Heart right ventricle (tissue), 16 donors: ENCODE measurements around the gene VSX1. TPM values are rescaled to one million over a fixed set of nuclear protein-coding genes. Genes with fewer than 3 reads are reported as not detected.

Experiments
- ATAC-seq, 8 donors: fragments of 200-7000 bp; cut with Tn5 transposase; one replicate each; pipeline ENCODE4 v1.9.1; 2020; ENCODE audit warnings: mild to moderate bottlenecking in 8 of 8, moderate library complexity in 8 of 8, moderate number of reproducible peaks in 1 of 8
- DNase-seq, 2 donors: peaks; one replicate each; pipeline ENCODE4 v3.0.0-alpha.2; 2020
- H3K27ac ChIP-seq, 10 donors: fragments of 200-600 bp; sonication (generic) in 2 of 10; one replicate each; pipeline versions ENCODE4 v1.5.0 to v1.8.0; 2020 to 2022; ENCODE audit warnings: mild to moderate bottlenecking in 3 of 10
- H3K27me3 ChIP-seq, 7 donors: fragments of 200-600 bp; one replicate each; pipeline ENCODE4 v1.8.0; 2021 to 2022; ENCODE audit warnings: mild to moderate bottlenecking in 2 of 7
- H3K36me3 ChIP-seq, 9 donors: fragments of 200-600 bp; sonication (generic) in 1 of 9; one replicate each; pipeline versions ENCODE4 v1.5.0 to v1.8.0; 2020 to 2022; ENCODE audit warnings: mild to moderate bottlenecking in 2 of 9
- H3K4me1 ChIP-seq, 9 donors: fragments of 200-600 bp; sonication (generic) in 1 of 9; one replicate each; pipeline versions ENCODE4 v1.5.0 to v1.8.0; 2020 to 2022; ENCODE audit warnings: mild to moderate bottlenecking in 4 of 9
- H3K4me3 ChIP-seq, 10 donors: fragments of 200-600 bp; sonication (generic) in 2 of 10; one replicate each; pipeline versions ENCODE4 v1.5.0 to v1.8.0; 2020 to 2022; ENCODE audit warnings: mild to moderate bottlenecking in 7 of 10, moderate library complexity in 2 of 10
- H3K9me3 ChIP-seq, 11 donors: fragments of 200-600 bp in 10 of 11; sonication (generic) in 2 of 11; one replicate each; pipeline versions ENCODE4 v1.5.0 to v1.8.0; 2013 to 2022; ENCODE audit warnings: mild to moderate bottlenecking in 2 of 11, control low read depth in 1 of 11, moderate library complexity in 1 of 11
- CTCF ChIP-seq, 9 donors: fragments of 200-600 bp; sonication (generic) in 2 of 9; IDR thresholded peaks; one replicate each; pipeline versions ENCODE4 v1.5.0 to v1.8.0; 2021 to 2022; ENCODE audit warnings: antibody characterized with exemption in 9 of 9, mild to moderate bottlenecking in 5 of 9, moderate library complexity in 1 of 9
- WGBS, 2 donors: extraction: QIAGEN DNeasy Blood & Tissue Kit; methylation state at CpG; one replicate each; pipeline ENCODE4 v1.1.7; 2013; ENCODE audit warnings: inconsistent platforms in 1 of 2; 5-methylcytosine and 5-hydroxymethylcytosine counted together
- intact Hi-C, 10 donors: fragments of 100-400 bp; cut with DNase I; formaldehyde crosslinking; loops; one replicate each; pipeline versions ENCODE4 v1.11.1 to v1.14.2; 2022
- polyA plus RNA-seq, 2 donors: library from polyadenylated mRNA; stranded (reverse); fragments of 200-250 nt; gene quantifications; one replicate each; pipeline ENCODE4 v1.2.3, GENCODE V29; 2013
- total RNA-seq, 10 donors: library from RNA; stranded (reverse); fragmentation: NEBNext Ultra II Directional in 3 of 10; extraction: Animal tissue kit (Norgen Biotek cat#: 25700) in 3 of 10; gene quantifications; one replicate each; pipeline versions ENCODE4 v1.2.1 to v1.2.4, GENCODE V29; 2021 to 2023
- donor health status: Arrhythmogenic right ventricular cardiomyopathy.
- donor health status: ischemic (EF 13 %, LVEDD 7.1; RV severe dilation, severe dysfunction).
- donor health status: healthy with polysubstance abuse.
- donor health status: DM: no; HTN: yes; CAD: no.
- donor health status: DM: no; HTN: no; CAD: no.
- donor health status: ischemic (EF 25% LVEDD 6.9; RV normal size, moderate dysfunction).
- donor health status: ischemic (EF 25% LVEDD 5.7; RV mildly dilated, moderate dysfunction).
- donor health status: healthy.
- donor health status: DM: yes; HTN: yes; CAD: no.
- donor health status: Ischemic cardiomyopathy.
- donor health status: ischemic (EF 35%, LVEDD 5.7; RV mildly dilated, moderate dysfunction).
- donor health status: nonischemic (EF 11% LVEDD 7.7; RV severe dilation, severe dysfunction).
- donor health status: DM: yes; HTN: yes; CAD: no.
- donor health status: PGD.
- donor health status: ischemic (EF 29% LVEDD 5.4; RV normal size, mild dysfunction).
- donor health status: nonischemic (EF 23%, LVEDD 6.1; RV moderate dilation, normal function).

VSX1 gene
- total and polyA plus RNA-seq, 12 donors = 0.16 to 0.79 (median 0.34) TPM; not detected in 2

- Histone ChIP-seq H3K36me3 (no peaks in the 10 kb centered on the region), H3K9me3 (no peaks in the 10 kb centered on the region), H3K4me1 (peaks cover 2 to 28% (median 21%) of the 10 kb centered on the region in 9 donors), H3K27me3 (peaks cover 15 to 98% (median 68%) of the 10 kb centered on the region in 7 donors), H3K4me3 (peak overlapping the region in 9 of 10 donors; percentile 5 to 50 (median 36)), H3K27ac (no peak overlapping the region)
- intact Hi-C loops = loop anchor here in 4 of 10 donors (10.0 kb wide), 4 partner anchors 98 to 328 kb away; partner anchors contain the start of genes ABHD12 (in 1 of the 4) and GINS1 (in 1 of the 4)
- peak in 6 of 9 donors; percentile 19 to 44 (median 24) for TF ChIP-seq CTCF (IDR thresholded peaks at IDR 0.05)
- WGBS, 2 donors = 34 to 47% methylated on average over 14 of the region's 14 CpGs
- DNase-seq (no peak), ATAC-seq (peak in 7 of 8 donors; percentile 35 to 78 (median 47))
Observed at GRCh38 chr20:25076731-25077609, 5.0 kb downstream of the VSX1 start.

GRCh38 chr20:25076201-25076600, 5.7 kb downstream of the VSX1 start:
- no peak for TF ChIP-seq CTCF (IDR thresholded peaks at IDR 0.05)
- no peaks in the 10 kb centered on the region for H3K9me3 ChIP-seq
- H3K27ac ChIP-seq = no peak overlapping the region
- no peak overlapping the region for H3K4me3 ChIP-seq
- peaks cover 7 to 98% (median 67%) of the 10 kb centered on the region in 7 donors for H3K27me3 ChIP-seq
- H3K4me1 ChIP-seq = peaks cover 2 to 20% (median 13%) of the 10 kb centered on the region in 9 donors
- intact Hi-C loops = loop anchor here in 4 of 10 donors (10.0 kb wide), 4 partner anchors 99 to 329 kb away; partner anchors contain the start of genes ABHD12 (in 1 of the 4) and GINS1 (in 1 of the 4)
- no peaks in the 10 kb centered on the region for H3K36me3 ChIP-seq
- ATAC-seq = no peak
- no peak for DNase-seq
- WGBS, 2 donors = 56 to 70% methylated on average over 2 of the region's 2 CpGs

- 77 to 79% methylated on average over 9 of the region's 9 CpGs for WGBS, 2 donors
Observed at GRCh38 chr20:25073544-25073943, 8.4 kb downstream of the VSX1 start.

More at GRCh38 chr20:25073544-25073943, 8.4 kb downstream of the VSX1 start:
- DNase-seq (no peak), ATAC-seq (no peak)
- TF ChIP-seq CTCF (IDR thresholded peaks at IDR 0.05) = no peak
- intact Hi-C loops = loop anchor here in 4 of 10 donors (10.0 kb wide), 4 partner anchors 101 to 331 kb away; partner anchors contain the start of genes ABHD12 (in 1 of the 4) and GINS1 (in 1 of the 4)
- no peaks in the 10 kb centered on the region for H3K9me3 ChIP-seq
- no peak overlapping the region for H3K27ac ChIP-seq
- no peak overlapping the region for H3K4me3 ChIP-seq
- H3K4me1 ChIP-seq = peaks cover 2 to 16% (median 11%) of the 10 kb centered on the region in 9 donors
- H3K27me3 ChIP-seq = peaks cover 3 to 96% (median 55%) of the 10 kb centered on the region in 7 donors
- no peaks in the 10 kb centered on the region for H3K36me3 ChIP-seq
